K562 (cell line): ENCODE measurements around the gene FAM174C. TPM values are rescaled to one million over a fixed set of nuclear protein-coding genes. Genes with fewer than 3 reads are reported as not detected.

ENCODE experiments used
- BCL6 ChIP-seq: fragments of 250-450 bp; sonication (Bioruptor Pico); IDR thresholded peaks from 2 replicates; pipeline ENCODE4 v1.4.0; 2020
- EP400 ChIP-seq: fragments of 450-650 bp; IDR thresholded peaks from 2 replicates; pipeline ENCODE4 v1.6.1; 2017; ENCODE audit warnings: antibody characterized with exemption, mild to moderate bottlenecking, moderate library complexity
- HMG20A ChIP-seq: fragments of 450-650 bp; formaldehyde crosslinking; conservative IDR thresholded peaks from 2 replicates; pipeline ENCODE4 v1.4.0; 2020; ENCODE audit warnings: mild to moderate bottlenecking, mixed read lengths
- JUND ChIP-seq, 2 experiments: IDR thresholded peaks; 2 replicates in 1 of 2; 3 replicates in 1 of 2; pipeline ENCODE4 v1.6.1; 2011; ENCODE audit warnings: borderline replicate concordance in 2 of 2, low read depth in 2 of 2, low read length in 2 of 2, improper control_type of control experiment in 1 of 2, missing biosample characterization in 1 of 2, missing genetic modification characterization in 1 of 2, missing genetic modification reagents in 1 of 2
- NBN ChIP-seq: fragments of 450-650 bp; IDR thresholded peaks from 2 replicates; pipeline ENCODE4 v1.6.1; 2016; ENCODE audit warnings: low read depth, mild to moderate bottlenecking
- NR3C1 ChIP-seq: sonication (generic); formaldehyde crosslinking; IDR thresholded peaks from 2 replicates; pipeline ENCODE4 v1.8.1; 2022; ENCODE audit warnings: missing genetic modification reagents
- POLR2G ChIP-seq: fragments of 200-400 bp; formaldehyde crosslinking; IDR thresholded peaks from 2 replicates; pipeline ENCODE4 v1.6.1; 2017; ENCODE audit warnings: low read depth, mild to moderate bottlenecking, antibody characterized with exemption, low read length, moderate library complexity
- SIX5 ChIP-seq, 2 experiments: IDR thresholded peaks; 2 replicates each; pipeline ENCODE4 v1.6.1; 2011; ENCODE audit warnings: low read length in 2 of 2, borderline replicate concordance in 1 of 2, low read depth in 1 of 2, mild to moderate bottlenecking in 1 of 2, moderate library complexity in 1 of 2; ENCODE audit not compliant: insufficient read depth in 1 of 2
- SMARCE1 ChIP-seq: fragments of 450-650 bp; IDR thresholded peaks from 2 replicates; pipeline ENCODE4 v1.7.1; 2016; ENCODE audit warnings: mild to moderate bottlenecking
- STAG1 ChIP-seq: sonication (generic); formaldehyde crosslinking; IDR thresholded peaks from 2 replicates; pipeline ENCODE4 v1.5.0; 2020; ENCODE audit warnings: missing genetic modification reagents, borderline replicate concordance
- ZC3H8 ChIP-seq: fragments of 450-650 bp; IDR thresholded peaks from 2 replicates; pipeline ENCODE4 v1.6.1; 2017
- ZNF140 ChIP-seq: fragments of 250-450 bp; sonication (Bioruptor Pico); IDR thresholded peaks from 2 replicates; pipeline ENCODE4 v1.8.0; 2021; ENCODE audit warnings: moderate library complexity, mild to moderate bottlenecking, inconsistent platforms
- ZNF253 ChIP-seq: fragments of 250-450 bp; sonication (Bioruptor Pico); conservative IDR thresholded peaks from 2 replicates; pipeline ENCODE4 v1.6.1; 2021; ENCODE audit warnings: mild to moderate bottlenecking
- polyA plus RNA-seq, 8 experiments: library from polyadenylated mRNA; depleted of rRNA in 4 of 8; stranded (reverse) in 5 of 8; unstranded in 3 of 8; fragments of >200 nt; fragmentation: Nextera tagmentation in 2 of 8; fragmentation: Illumina TruSeq in 1 of 8; extraction: Ambion mirVana in 2 of 8; extraction: Trizol in 1 of 8; gene quantifications; 2 replicates each; pipeline versions ENCODE4 v1.2.1 to v1.2.3, GENCODE V29; 2011 to 2014; ENCODE audit warnings: inconsistent platforms in 1 of 8, missing spikeins in 1 of 8
- total RNA-seq, 7 experiments: library from RNA; depleted of rRNA in 6 of 7; stranded (reverse); fragments of >200 nt in 6 of 7; fragmentation: Illumina TruSeq in 2 of 7; extraction: Trizol in 2 of 7; gene quantifications; 2 replicates each; pipeline versions ENCODE4 v1.2.1 to v1.2.3, GENCODE V29; 2011 to 2021; ENCODE audit warnings: low replicate concordance in 1 of 7
- TF ChIP-seq, protein P1 (sequence below): fragments of 250-450 bp; sonication (Bioruptor Pico); IDR thresholded peaks from 2 replicates; pipeline ENCODE4 v1.8.0; 2022; ENCODE audit warnings: inconsistent platforms
- TF ChIP-seq, protein P2 (sequence below): fragments of 450-650 bp; IDR thresholded peaks from 2 replicates; pipeline ENCODE4 v1.6.1; 2014; ENCODE audit warnings: low read depth, mild to moderate bottlenecking, moderate library complexity, borderline replicate concordance
- TF ChIP-seq, protein P3 (sequence below): sonication (generic); formaldehyde crosslinking; IDR thresholded peaks from 2 replicates; pipeline ENCODE4 v1.8.0; 2022; ENCODE audit warnings: mild to moderate bottlenecking, missing genetic modification reagents, borderline replicate concordance
- TF ChIP-seq, protein P4 (sequence below), 2 experiments: fragments of 250-450 bp in 1 of 2; fragments of 450-650 bp in 1 of 2; sonication (Bioruptor Pico) in 1 of 2; IDR thresholded peaks; 2 replicates each; pipeline versions ENCODE4 v1.6.1 to v1.8.0; 2016 to 2021; ENCODE audit warnings: mild to moderate bottlenecking in 2 of 2, moderate library complexity in 2 of 2, missing compliant biosample characterization in 1 of 2, missing genetic modification characterization in 1 of 2

FAM174C gene
- total and polyA plus RNA-seq, 9 of the 15 experiments (the other 6 are each of a cell fraction or from before 2014, with no cell fraction given), result 0.66 to 89.6 (median 20.3) TPM

DNA sequence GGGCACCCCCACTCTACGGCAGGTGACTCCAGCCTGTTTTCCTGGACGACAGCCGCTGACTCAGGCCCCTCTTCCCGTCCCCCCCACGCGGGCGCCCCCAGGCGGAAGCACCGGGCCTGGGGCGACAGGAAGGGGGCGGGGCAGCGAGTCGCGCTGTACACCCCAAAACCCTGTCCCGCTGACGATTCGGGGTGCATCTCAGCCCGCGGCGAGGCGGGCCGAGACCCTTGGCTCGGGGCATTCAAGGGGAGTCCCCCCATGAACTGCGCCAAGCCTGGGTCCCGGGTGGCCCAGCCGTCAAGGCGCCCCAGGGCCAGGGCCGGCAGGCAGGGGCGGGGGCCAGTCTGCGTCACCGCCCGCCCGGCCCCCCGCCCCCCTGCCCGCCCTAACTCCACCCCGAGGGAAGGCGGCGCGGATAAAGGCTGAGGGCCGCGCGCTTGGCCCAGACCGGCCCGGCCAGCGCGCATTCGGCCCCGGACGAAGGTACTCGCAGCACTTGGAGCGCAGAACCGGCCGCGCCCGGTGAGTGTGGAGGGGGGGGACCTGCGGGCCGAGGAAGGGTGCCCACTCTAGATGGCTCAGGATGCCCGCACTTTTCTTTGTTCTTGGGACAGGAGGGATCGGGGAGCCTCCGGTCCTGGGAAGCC is 27.1 kb upstream of the FAM174C start, which contains the start of gene MIDN (continued):
- TF ChIP-seq, protein P1, sequence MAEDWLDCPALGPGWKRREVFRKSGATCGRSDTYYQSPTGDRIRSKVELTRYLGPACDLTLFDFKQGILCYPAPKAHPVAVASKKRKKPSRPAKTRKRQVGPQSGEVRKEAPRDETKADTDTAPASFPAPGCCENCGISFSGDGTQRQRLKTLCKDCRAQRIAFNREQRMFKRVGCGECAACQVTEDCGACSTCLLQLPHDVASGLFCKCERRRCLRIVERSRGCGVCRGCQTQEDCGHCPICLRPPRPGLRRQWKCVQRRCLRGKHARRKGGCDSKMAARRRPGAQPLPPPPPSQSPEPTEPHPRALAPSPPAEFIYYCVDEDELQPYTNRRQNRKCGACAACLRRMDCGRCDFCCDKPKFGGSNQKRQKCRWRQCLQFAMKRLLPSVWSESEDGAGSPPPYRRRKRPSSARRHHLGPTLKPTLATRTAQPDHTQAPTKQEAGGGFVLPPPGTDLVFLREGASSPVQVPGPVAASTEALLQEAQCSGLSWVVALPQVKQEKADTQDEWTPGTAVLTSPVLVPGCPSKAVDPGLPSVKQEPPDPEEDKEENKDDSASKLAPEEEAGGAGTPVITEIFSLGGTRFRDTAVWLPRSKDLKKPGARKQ (CRISPR knock-in tag), result no peak
- TF ChIP-seq SMARCE1 (no peak; the same call in 1 of the 2 replicates), ZNF253 (CRISPR knock-in tag) (no peak), STAG1 (no peak), SIX5 (IDR thresholded peaks at IDR 0.05; ENCODE audit: borderline replicate concordance in 1 of 2, insufficient read depth in 1 of 2, low read depth in 1 of 2, low read length in 2 of 2) (no peak), EP400 (peak; percentile 57; the same call in 1 of the 2 replicates), NBN (0 out of 2 replicates have a peak, but pooled peaks have one; percentile 34), HMG20A (no peak), NR3C1 (CRISPR knock-in tag) (no peak), ZNF140 (CRISPR knock-in tag) (no peak), POLR2G (peak; percentile 91), ZC3H8 (no peak), BCL6 (no peak), JUND (IDR thresholded peaks at IDR 0.05; ENCODE audit: borderline replicate concordance, low read depth, low read length) (peak; percentile 72), JUND (tag; IDR thresholded peaks at IDR 0.05; ENCODE audit: borderline replicate concordance, low read depth, low read length) (peak; percentile 10; the same call in 1 of the 3 replicates)
- TF ChIP-seq, protein P2, sequence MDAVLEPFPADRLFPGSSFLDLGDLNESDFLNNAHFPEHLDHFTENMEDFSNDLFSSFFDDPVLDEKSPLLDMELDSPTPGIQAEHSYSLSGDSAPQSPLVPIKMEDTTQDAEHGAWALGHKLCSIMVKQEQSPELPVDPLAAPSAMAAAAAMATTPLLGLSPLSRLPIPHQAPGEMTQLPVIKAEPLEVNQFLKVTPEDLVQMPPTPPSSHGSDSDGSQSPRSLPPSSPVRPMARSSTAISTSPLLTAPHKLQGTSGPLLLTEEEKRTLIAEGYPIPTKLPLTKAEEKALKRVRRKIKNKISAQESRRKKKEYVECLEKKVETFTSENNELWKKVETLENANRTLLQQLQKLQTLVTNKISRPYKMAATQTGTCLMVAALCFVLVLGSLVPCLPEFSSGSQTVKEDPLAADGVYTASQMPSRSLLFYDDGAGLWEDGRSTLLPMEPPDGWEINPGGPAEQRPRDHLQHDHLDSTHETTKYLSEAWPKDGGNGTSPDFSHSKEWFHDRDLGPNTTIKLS, result 0 out of 2 replicates have a peak, but pooled peaks have one; percentile 7
- TF ChIP-seq, protein P3, sequence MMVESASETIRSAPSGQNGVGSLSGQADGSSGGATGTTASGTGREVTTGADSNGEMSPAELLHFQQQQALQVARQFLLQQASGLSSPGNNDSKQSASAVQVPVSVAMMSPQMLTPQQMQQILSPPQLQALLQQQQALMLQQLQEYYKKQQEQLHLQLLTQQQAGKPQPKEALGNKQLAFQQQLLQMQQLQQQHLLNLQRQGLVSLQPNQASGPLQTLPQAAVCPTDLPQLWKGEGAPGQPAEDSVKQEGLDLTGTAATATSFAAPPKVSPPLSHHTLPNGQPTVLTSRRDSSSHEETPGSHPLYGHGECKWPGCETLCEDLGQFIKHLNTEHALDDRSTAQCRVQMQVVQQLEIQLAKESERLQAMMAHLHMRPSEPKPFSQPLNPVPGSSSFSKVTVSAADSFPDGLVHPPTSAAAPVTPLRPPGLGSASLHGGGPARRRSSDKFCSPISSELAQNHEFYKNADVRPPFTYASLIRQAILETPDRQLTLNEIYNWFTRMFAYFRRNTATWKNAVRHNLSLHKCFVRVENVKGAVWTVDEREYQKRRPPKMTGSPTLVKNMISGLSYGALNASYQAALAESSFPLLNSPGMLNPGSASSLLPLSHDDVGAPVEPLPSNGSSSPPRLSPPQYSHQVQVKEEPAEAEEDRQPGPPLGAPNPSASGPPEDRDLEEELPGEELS (CRISPR knock-in tag), result peak; percentile 27; the same call in 1 of the 2 replicates
- TF ChIP-seq, protein P4, sequence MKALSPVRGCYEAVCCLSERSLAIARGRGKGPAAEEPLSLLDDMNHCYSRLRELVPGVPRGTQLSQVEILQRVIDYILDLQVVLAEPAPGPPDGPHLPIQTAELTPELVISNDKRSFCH (CRISPR knock-in tag; IDR thresholded peaks at IDR 0.05), result no peak
- TF ChIP-seq, protein P4 (tag; IDR thresholded peaks at IDR 0.05), result no peak; the same call in 1 of the 2 replicates
